T47D (cell line): ENCODE results near the gene RGMA.

Experiments
- DNase-seq, 2 experiments: peaks; one replicate each; pipeline versions ENCODE4 v3.0.0 to v3.0.0-alpha.2; 2011 to 2012; ENCODE audit warnings: low read depth in 1 of 2, low spot score in 1 of 2
- JUND ChIP-seq: IDR thresholded peaks from 2 replicates; pipeline ENCODE4 v1.6.1; 2012; ENCODE audit warnings: low read depth
- in situ Hi-C: cut with HindIII; loops from 2 replicates; pipeline ENCODE4 v1.10.0; 2016; ENCODE audit warnings: low sequenced_read_pairs, low pct_unique_long_range_greater_than_20kb

Gene RGMA

GRCh38 chr15:93085692-93086091 is 3.3 kb downstream of the RGMA start:
- in situ Hi-C loops, result no loop called here
- TF ChIP-seq JUND, result no peak
- no peak for DNase-seq

- in situ Hi-C loops, result no loop called here
- TF ChIP-seq JUND, result no peak
- no peak for DNase-seq
Measured at GRCh38 chr15:93082861-93083260, 6.2 kb downstream of the RGMA start.

GRCh38 chr15:93081399-93081798 is 7.6 kb downstream of the RGMA start:
- in situ Hi-C loops, result no loop called here
- DNase-seq, result no peak
- TF ChIP-seq JUND, result no peak

DNA sequence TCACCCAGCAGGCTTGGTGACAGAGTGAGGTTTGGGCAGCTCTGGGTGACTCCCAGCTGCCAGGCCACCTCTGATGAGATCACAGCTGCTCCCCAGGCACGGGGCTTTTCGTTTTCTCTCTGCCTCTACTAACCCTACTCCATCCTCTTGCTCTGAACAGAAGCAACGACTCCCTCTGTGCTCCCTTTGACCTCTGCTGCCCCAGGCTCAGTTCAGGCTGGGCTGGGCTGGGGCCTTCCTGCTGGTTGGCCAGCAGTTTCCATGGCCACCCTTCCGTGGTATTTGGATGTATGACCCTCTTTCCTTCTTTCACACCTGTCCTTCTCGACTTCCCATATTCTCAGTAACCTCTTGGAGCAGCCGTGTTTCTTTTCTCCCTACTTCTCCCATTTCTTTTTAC is 8.6 kb downstream of the RGMA start:
- in situ Hi-C loops, result no loop called here
- DNase-seq, result peak in 1 of 2 experiments; percentile 25
- no peak for TF ChIP-seq JUND

DNA sequence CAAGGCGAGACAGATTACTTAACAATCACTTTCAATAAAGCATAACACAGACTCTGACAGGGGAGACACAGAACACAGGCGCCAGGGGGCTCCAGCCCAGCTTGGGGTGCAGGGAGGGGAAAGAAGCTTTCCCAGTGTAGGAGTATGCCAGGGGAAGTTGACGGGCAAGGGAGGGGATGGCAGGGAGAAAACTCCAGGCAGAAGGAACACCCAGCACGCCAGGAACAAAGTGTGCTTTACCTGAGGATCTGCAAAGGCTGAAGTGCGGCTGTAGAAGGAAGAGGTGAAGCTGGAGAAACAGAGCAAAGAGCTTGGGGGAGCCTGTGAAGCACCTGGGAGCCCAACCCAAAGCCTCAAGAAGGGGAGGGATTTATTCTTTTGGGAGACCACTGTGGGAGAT is 12.1 kb downstream of the RGMA start:
- DNase-seq, result no peak
- in situ Hi-C loops, result no loop called here
- TF ChIP-seq JUND, result no peak

- no peak for DNase-seq
- TF ChIP-seq JUND, result no peak
- in situ Hi-C loops, result no loop called here
Measured at GRCh38 chr15:93076217-93076616, 12.8 kb downstream of the RGMA start.

- DNase-seq, result no peak
- in situ Hi-C loops, result no loop called here
- no peak for TF ChIP-seq JUND
Measured at GRCh38 chr15:93074599-93074998, 14.4 kb downstream of the RGMA start.

DNA sequence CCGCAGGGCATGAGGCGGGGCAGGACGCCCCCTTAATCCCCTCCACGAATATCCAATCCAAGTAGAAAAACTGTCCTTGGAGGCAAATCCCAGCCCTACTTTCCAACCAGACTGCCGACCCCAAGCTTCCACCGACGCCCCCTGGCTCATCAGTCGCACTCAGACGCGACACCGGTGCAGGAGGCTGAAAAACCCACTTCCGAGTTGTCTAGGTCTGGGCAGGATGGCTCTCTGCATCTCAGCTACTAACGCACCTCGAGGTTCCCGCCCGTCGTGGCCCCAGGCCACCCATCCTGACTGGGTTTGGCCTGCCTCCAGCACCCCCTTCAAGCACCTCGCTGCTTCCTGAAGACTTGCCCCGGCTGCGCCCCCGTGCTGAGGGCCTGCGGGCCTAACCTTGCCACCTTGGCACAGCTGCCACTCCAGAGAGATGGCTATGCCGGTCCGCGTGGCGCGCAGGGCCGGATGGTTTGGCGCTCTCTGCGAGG is 15.5 kb downstream of the RGMA start:
- no peak for TF ChIP-seq JUND
- DNase-seq, result no peak
- in situ Hi-C loops, result no loop called here

DNA sequence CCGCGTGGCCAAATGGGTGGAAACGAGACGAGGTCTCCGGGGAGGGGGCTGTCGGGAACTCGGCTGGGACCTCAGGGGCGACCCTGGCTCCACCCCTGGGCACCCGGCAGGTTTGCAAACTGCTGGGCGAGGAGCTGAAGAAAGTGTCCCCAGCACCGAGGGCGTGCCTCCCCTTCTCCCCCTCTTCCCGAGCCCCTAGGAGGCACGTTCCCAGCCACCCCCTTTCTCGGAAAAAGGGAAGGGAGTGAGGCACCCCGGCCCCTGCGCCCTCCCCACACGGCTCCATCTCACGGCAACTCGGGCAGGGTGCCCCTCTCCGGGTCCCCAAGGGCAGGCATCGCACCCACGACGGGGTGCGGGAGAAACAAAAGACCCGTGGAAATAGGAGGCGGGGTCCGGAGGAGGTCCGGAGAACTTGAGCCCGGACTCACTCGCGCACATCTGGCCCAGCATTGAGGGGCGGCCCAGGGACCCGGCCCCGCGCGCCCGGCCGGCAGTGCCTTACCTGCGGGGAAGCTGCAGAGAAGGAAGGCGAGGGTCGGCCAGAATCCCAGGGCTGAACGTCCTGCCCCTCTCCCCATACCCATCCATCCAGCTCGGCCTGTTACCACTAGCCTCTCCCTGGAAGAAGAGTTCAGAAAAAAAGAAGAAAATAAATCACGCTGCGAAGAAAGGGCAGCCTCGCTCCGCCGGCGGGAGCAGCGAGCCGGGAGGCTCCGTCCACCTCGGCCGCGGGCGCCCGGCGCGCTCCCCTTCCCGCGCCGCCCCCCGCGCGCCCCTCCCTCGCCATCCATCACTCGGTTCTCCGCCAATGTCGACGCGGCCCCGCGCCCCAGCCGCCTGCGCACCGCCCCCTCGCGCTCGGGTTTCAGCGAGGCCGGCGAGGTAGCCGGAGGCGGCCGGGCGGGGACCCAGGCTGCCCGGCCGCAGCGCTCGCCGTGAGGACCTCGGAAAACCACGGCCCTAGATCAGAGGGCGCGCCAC is 16.3 kb downstream of the RGMA start:
- in situ Hi-C loops, result no loop called here
- peak; percentile 92 to 93 for DNase-seq
- TF ChIP-seq JUND, result no peak

GRCh38 chr15:93072011-93072410 is 17.0 kb downstream of the RGMA start:
- peak in 1 of 2 experiments; percentile 33 for DNase-seq
- in situ Hi-C loops, result no loop called here
- TF ChIP-seq JUND, result no peak

- TF ChIP-seq JUND, result no peak
- DNase-seq, result no peak
- in situ Hi-C loops, result no loop called here
Measured at GRCh38 chr15:93071469-93071936, 17.5 kb downstream of the RGMA start.

DNA sequence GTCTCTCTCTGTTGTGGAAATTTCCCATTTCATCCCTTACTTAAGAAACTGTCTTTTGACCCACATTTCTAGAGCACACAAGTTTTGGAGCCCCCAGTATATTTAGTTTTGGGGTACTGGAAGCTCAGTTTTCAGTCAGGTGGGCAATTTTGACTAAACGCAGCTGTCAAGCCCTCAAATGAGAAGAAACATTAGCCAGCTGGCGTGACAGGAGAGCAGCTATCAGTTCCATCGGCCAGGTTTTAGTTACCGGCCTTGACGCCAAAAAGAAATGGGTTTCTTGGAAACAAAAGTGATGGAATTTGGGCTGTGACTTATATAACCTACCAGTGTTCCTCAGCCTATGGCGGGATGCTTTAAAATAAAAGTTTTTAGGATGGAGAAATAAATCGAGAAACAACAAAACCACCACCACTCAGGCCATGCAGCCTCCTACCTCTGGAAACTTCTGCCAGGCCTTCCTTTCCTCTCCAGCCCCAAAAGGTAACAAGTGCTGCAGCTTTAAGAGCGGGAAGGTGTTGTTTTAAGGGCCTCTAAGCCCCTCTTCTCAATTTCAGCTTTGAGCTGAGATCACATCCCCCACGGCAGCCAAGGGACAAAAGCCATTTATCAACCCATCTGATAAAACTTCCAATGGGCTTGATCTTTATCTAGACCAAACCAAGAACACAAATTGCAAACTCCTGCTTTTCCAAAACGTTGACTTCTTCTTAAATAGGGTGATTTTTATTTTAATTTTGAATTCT is 18.3 kb downstream of the RGMA start:
- no peak for TF ChIP-seq JUND
- no peak for DNase-seq
- in situ Hi-C loops, result no loop called here

GRCh38 chr15:93070132-93070531 is 18.9 kb downstream of the RGMA start:
- in situ Hi-C loops, result no loop called here
- DNase-seq, result peak; percentile 60 to 63
- TF ChIP-seq JUND, result no peak
